ENCODE measurements around the gene ATF7. TPM values are rescaled to one million over a fixed set of nuclear protein-coding genes. Genes with fewer than 3 reads are reported as not detected.
"Not testable (repeated sequence)": the region's sequence is repeated elsewhere in the genome, so short reads cannot be mapped to it uniquely, and the experiment has no call there.

ATF7 gene
- total and polyA plus RNA-seq, 2 of the 13 experiments (the other 11 are each of a cell fraction or from before 2014, with no cell fraction given): 9.6 to 16.2 TPM

DNA sequence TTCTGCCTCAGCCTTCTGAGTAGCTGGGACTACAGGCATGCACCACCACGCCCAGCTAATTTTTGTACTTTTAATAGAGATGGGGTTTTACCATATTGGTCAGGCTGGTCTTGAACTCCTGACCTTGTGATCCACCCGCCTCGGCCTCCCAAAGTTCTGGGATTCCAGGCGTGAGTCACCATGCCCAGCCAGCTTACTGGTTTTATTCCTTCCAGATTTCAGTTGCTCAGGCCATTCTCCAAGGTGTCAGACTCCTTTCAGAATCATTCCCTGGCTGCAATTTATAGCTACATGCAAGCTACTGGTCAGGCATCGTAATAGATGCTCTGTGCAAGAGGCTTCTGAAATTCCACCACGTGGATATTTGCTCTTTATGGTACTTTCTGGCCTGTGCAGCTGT, 144.7 kb downstream of the ATF7 start:
- peaks cover 16 to 55% of the 10 kb centered on the region in 2 experiments for H3K36me3 ChIP-seq (replicated peaks in 1 of 2; ENCODE audit: control insufficient read depth in 1 of 2, insufficient read depth in 2 of 2, low read length in 2 of 2)
- H3K4me2 ChIP-seq (ENCODE audit: low read depth, low read length); H2AFZ ChIP-seq (ENCODE audit: low read length); H3K4me1 ChIP-seq (ENCODE audit: insufficient read depth, low read length); H3K27ac ChIP-seq (ENCODE audit: extremely low read length, insufficient read depth, low read length); in situ Hi-C loops (cut with HindIII; ENCODE audit: extremely low pct_ligation_motif_present, low pct_unique_long_range_greater_than_20kb); BruUV-seq (replicated peaks); H3K27me3 ChIP-seq (ENCODE audit: control insufficient read depth in 1 of 2, insufficient read depth in 2 of 2, low read length in 2 of 2); H3K4me3 ChIP-seq (replicated peaks in 1 of 3; ENCODE audit: insufficient read depth in 1 of 3, low read depth in 2 of 3, low read length in 3 of 3); H3K9ac ChIP-seq (ENCODE audit: insufficient read depth, low read depth, low read length); H3K9me3 ChIP-seq (ENCODE audit: low read length); H3K79me2 ChIP-seq (ENCODE audit: insufficient read depth, low read length); intact Hi-C loops (cut with micrococcal nuclease; ENCODE audit: unreplicated experiment); DNase-seq (ENCODE audit: low spot score); FAIRE-seq; ATAC-seq; CTCF ChIA-PET (ENCODE audit: low intra/inter-chr PET ratio, low total read pairs): not testable (repeated sequence)
- WGBS (ENCODE audit: low lambda C conversion rate): 97% methylated on average over 6 of the region's 6 CpGs
- TF ChIP-seq, protein P1, sequence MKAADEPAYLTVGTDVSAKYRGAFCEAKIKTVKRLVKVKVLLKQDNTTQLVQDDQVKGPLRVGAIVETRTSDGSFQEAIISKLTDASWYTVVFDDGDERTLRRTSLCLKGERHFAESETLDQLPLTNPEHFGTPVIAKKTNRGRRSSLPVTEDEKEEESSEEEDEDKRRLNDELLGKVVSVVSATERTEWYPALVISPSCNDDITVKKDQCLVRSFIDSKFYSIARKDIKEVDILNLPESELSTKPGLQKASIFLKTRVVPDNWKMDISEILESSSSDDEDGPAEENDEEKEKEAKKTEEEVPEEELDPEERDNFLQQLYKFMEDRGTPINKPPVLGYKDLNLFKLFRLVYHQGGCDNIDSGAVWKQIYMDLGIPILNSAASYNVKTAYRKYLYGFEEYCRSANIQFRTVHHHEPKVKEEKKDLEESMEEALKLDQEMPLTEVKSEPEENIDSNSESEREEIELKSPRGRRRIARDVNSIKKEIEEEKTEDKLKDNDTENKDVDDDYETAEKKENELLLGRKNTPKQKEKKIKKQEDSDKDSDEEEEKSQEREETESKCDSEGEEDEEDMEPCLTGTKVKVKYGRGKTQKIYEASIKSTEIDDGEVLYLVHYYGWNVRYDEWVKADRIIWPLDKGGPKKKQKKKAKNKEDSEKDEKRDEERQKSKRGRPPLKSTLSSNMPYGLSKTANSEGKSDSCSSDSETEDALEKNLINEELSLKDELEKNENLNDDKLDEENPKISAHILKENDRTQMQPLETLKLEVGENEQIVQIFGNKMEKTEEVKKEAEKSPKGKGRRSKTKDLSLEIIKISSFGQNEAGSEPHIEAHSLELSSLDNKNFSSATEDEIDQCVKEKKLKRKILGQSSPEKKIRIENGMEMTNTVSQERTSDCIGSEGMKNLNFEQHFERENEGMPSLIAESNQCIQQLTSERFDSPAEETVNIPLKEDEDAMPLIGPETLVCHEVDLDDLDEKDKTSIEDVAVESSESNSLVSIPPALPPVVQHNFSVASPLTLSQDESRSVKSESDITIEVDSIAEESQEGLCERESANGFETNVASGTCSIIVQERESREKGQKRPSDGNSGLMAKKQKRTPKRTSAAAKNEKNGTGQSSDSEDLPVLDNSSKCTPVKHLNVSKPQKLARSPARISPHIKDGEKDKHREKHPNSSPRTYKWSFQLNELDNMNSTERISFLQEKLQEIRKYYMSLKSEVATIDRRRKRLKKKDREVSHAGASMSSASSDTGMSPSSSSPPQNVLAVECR (CRISPR knock-in tag; IDR thresholded peaks at IDR 0.05; ENCODE audit: borderline replicate concordance): 0 out of 2 replicates have a peak, but pooled peaks have one; percentile 21
- TF ChIP-seq PAF1 (CRISPR knock-in tag; IDR thresholded peaks at IDR 0.05): 0 out of 2 replicates have a peak, but pooled peaks have one; percentile 17
- H4K20me1 ChIP-seq (ENCODE audit: insufficient read depth, low read length): peaks cover 12% of the 10 kb centered on the region
- POLR2A ChIA-PET: interaction anchor here (0.8 to 4.2 kb wide), 9 partner anchors 8 to 160 kb away, joined by 3 to 58 read pairs (median 5); partner anchors contain the start of genes AAAS, MAP3K12, PRR13 and SP1

Measured in HepG2 (cell line).